Measurements from ENCODE around the gene NUDT5. TPM values are rescaled to one million over a fixed set of nuclear protein-coding genes. Genes with fewer than 3 reads are reported as not detected.

The NUDT5 gene
- total RNA-seq = 10 to 100 TPM; 44.7 to 53.9 TPM

DNA sequence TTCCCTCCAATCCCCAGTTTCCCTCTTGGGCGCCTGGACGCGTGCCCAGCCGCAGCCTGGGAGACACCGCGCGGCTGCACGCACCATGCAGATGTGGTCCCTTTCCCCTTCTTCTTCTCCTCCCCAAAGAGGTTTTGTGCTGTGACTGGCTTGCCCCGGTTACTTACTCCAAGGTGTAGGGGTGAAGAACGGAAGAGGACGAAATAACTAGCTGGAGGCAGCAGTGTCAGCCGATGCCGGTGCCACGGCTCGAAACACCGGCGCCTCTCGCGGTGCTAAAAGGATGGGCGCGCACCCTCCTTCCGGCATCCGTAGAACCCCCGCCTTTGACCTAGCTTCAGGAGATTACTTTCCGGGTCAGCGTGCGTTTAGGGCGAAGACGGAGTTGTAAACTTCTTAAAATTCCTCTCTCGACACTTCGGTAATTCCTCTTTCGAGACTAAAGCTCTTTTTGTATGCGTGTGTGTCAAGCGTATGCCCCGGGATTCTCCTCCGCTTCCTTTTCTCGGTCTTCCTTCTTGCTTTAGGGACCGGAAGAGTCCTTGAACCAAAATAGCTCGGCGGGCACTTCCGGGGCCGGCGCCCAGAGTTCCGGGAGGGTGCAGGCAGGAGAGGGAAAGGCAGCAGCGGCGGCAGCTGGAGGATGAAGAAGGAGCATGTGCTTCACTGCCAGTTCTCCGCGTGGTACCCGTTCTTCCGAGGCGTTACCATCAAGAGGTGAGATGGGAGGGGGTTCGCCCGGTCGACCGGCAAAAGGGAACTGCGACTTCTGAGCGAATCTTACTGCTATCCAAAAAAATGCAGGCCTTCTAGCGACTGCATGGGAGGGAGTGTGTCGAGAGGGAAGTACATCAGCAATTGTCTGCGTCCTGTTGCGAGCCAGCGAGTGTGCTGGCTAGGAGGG, at the start of gene NUDT5, which contains the start of gene CDC123:
Gene NUDT5 (minus strand): TSS at position 289 of the 904 bp plus-strand sequence. CDS start 9,600 bp downstream, outside the sequence.
Gene CDC123 (plus strand): TSS at position 586 of the 904 bp plus-strand sequence. CDS start 58 bp downstream, at position 644.
- no peaks in the 10 kb centered on the region for H3K9me3 ChIP-seq
- TF ChIP-seq, protein P1, sequence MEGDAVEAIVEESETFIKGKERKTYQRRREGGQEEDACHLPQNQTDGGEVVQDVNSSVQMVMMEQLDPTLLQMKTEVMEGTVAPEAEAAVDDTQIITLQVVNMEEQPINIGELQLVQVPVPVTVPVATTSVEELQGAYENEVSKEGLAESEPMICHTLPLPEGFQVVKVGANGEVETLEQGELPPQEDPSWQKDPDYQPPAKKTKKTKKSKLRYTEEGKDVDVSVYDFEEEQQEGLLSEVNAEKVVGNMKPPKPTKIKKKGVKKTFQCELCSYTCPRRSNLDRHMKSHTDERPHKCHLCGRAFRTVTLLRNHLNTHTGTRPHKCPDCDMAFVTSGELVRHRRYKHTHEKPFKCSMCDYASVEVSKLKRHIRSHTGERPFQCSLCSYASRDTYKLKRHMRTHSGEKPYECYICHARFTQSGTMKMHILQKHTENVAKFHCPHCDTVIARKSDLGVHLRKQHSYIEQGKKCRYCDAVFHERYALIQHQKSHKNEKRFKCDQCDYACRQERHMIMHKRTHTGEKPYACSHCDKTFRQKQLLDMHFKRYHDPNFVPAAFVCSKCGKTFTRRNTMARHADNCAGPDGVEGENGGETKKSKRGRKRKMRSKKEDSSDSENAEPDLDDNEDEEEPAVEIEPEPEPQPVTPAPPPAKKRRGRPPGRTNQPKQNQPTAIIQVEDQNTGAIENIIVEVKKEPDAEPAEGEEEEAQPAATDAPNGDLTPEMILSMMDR (IDR thresholded peaks at IDR 0.05) = peak; percentile 25
- peak within 1 kb of the TSS; percentile 98 for H3K4me3 ChIP-seq
- H3K27ac ChIP-seq = peak within 1 kb of the TSS; percentile 89 to 96
- DNase-seq (ENCODE audit: low spot score) (peak; percentile 49), ATAC-seq (ENCODE audit: insufficient number of reproducible peaks, low FRiP score, low read depth) (peak; percentile 84)
- H3K4me1 ChIP-seq (ENCODE audit: control insufficient read depth in 1 of 2, low read depth in 2 of 2) = peaks cover 24 to 36% of the 10 kb centered on the region in 2 donors
- no peaks in the 10 kb centered on the region for H3K27me3 ChIP-seq (replicated peaks; ENCODE audit: insufficient read depth)
- H3K36me3 ChIP-seq = peaks cover 10% of the 10 kb centered on the region

DNA sequence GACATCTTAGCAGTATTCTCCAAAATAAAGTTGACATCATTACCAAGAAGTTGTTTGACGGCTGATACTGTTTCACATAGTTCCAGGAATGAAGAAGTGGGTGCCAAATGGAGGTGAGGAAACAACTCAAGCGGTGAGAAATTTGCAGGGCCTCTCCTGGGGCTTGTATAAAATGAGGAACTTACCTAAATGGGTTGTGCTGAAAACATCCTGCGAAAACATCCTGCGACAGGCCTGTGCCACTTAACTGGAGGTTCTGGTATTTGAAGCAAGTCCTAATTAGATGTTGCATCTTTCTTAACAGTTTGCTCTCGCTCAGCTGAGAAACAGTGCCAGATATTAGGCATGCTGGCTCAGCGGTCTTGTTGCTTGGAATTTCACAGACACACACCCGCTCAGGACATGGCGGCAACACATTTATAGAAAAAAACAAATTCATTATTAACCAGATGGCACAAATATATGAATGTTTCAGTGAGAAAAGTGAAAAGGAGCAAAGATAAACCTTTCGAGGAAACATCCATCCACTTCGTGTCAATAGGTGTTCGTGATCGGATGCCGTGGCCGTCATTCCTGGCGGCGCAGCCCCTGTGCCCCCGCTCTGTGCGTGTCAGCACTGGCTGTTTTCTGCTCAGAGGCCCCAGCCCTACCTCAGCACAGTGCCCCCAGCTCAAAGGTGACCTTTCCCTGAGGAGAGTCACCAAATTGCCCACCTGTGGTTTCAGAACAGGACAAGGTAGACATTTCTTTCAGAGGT, 48.4 kb upstream of the NUDT5 start:
- no peak overlapping the region for H3K4me3 ChIP-seq
- H3K36me3 ChIP-seq = peaks cover 29% of the 10 kb centered on the region
- DNase-seq (ENCODE audit: low spot score) = no peak
- no peaks in the 10 kb centered on the region for H3K9me3 ChIP-seq
- no peaks in the 10 kb centered on the region for H3K27me3 ChIP-seq (replicated peaks; ENCODE audit: insufficient read depth)
- H3K27ac ChIP-seq = no peak overlapping the region
- no peak for ATAC-seq (ENCODE audit: insufficient number of reproducible peaks, low FRiP score, low read depth)
- TF ChIP-seq, protein P1 (IDR thresholded peaks at IDR 0.05) = no peak
- peaks cover 12 to 18% of the 10 kb centered on the region in 2 donors for H3K4me1 ChIP-seq (ENCODE audit: control insufficient read depth in 1 of 2, low read depth in 2 of 2)

DNA sequence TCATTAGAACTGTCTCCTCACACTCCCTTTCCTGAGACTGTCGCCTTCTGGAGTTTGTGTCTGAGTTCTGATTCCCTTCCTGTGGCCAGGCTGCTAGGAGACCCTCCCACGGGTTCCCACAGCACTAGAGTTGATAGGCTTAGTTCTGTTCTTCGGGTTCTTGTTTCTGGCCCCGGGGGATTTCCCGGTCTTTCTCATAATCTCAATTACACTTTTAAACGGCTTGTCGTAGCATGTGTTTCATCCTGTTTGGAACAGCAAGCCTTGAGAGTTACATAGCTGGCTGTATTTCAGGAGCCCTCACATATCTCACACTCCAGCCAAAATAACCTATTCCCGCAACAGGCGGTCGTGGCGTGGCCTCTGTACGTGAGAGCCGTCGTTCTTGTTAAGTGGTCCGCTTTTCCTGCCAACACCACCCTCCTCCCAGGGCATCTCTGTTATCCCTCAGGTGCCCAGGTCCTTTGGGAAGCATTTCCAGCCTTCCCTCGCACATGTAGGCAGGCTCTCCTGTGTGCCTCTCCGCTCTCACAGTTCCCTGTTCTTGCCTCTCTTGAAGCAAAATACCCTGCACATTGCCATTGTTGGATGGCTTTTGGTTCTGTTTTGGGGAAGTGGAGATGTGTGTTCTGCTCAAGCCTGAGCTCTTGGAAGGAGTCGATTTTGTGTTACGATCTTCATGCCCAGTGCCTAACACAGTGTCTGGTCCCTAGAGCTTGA, 46.3 kb upstream of the NUDT5 start:
- Histone ChIP-seq H3K9me3 (no peaks in the 10 kb centered on the region), H3K27ac (peak overlapping the region; percentile 3 to 47), H3K4me1 (ENCODE audit: control insufficient read depth in 1 of 2, low read depth in 2 of 2) (peaks cover 12 to 18% of the 10 kb centered on the region in 2 donors), H3K36me3 (peaks cover 28% of the 10 kb centered on the region), H3K27me3 (replicated peaks; ENCODE audit: insufficient read depth) (no peaks in the 10 kb centered on the region), H3K4me3 (peak overlapping the region; percentile 44)
- DNase-seq (ENCODE audit: low spot score) = no peak
- TF ChIP-seq, protein P1 (IDR thresholded peaks at IDR 0.05) = no peak
- no peak for ATAC-seq (ENCODE audit: insufficient number of reproducible peaks, low FRiP score, low read depth)

DNA sequence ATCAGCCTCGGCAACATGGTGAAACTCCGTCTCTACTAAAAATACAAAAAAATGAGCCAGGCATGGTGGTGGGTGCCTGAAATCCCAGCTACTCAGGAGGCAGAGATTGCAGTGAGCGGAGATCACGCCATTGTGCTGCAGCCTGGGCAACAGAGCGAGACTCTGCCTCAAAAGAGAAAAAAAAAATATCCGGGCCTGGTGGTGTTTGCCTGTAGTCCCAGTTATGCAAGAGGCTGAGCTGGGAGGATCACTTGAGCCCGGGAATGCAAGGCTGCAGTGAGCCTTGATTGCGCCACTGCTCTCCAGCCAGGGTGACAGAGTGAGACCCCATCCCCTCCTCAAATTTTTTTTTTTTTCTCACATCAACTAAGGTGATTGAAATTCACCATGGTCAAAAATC, 43.1 kb upstream of the NUDT5 start:
- Histone ChIP-seq H3K9me3 (no peaks in the 10 kb centered on the region), H3K4me1 (ENCODE audit: control insufficient read depth in 1 of 2, low read depth in 2 of 2) (peaks cover 20 to 42% of the 10 kb centered on the region in 2 donors), H3K27ac (no peak overlapping the region), H3K4me3 (no peak overlapping the region), H3K27me3 (replicated peaks; ENCODE audit: insufficient read depth) (no peaks in the 10 kb centered on the region), H3K36me3 (peaks cover 7% of the 10 kb centered on the region)
- ATAC-seq (ENCODE audit: insufficient number of reproducible peaks, low FRiP score, low read depth) = no peak
- no peak for DNase-seq (ENCODE audit: low spot score)
- TF ChIP-seq, protein P1 (IDR thresholded peaks at IDR 0.05) = no peak

Data from thoracic aorta (tissue), 2 donors.